Activated CD4-positive, CD25-positive, alpha-beta regulatory T cell treated with anti-CD3 and anti-CD28 coated beads, Interleukin-2, amount 50 U/mL, for 72 hours (primary cell): ENCODE results near the gene MEX3B.

Experiments used
- DNase-seq: peaks from one replicate; pipeline ENCODE4 v3.0.0; 2021

The MEX3B gene

DNA sequence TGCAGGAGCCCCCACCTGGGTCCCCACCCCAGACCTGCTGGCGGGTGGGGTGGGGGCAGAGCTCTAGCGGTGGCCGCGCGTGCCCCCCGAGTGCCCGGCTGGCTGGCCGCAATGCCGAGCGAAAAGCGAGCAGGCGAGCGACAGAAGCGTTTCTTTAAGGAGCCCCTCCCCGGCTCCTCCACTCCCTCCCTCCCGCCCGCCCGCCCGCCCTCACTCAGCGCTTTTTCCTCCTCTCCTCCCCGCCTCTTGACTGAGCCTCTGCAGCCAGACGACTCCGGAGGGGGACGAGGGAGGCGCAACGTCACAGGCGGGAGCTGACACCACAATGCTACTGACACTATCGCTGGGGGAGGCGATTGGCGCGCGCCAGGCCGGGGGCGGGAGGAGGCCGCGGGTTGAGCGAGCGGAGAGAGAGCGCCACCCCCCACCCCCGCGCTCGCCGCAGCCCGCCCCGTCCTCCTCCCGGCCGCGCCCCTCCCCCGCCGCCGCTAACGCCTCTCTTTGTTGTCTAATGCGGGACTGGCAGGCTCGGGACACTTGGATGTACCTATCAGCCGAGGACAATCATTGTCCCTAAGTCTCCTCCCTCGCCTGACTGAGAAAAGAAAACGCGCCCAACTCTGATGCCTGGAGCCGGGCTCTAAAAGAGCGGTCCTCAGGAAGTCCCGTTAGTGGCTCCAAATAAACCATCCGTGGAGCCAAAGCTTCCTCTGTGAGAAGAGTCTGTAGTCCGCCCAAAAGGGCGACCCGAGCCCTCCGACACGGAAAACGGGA, at the start of gene MEX3B:
TSS of gene MEX3B (minus strand) at position 127 of the 774 bp plus-strand sequence. CDS start 313 bp downstream, outside the sequence.
- DNase-seq = peak; percentile 69

DNA sequence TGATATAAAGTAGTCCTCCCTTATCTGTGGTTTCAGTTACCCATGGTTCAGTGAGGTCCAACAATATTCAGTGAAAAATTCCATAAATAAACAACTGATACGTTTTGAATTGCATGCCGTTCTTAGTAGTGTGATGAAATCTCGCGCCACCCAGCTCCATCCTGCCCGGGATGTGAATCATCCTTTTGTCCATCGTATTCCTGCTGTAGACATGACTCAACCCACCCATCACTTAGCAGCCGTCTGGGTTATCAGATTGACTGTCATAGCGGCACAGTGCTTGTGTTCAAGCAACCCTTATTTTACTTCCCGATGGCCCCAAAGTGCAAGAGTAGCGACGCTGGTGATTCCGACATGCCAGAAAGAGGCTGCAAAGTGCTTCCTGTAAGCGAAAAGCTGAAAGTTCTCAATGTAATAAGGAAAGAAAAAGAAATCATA, 48.0 kb upstream of the MEX3B start:
- DNase-seq = no peak

DNA sequence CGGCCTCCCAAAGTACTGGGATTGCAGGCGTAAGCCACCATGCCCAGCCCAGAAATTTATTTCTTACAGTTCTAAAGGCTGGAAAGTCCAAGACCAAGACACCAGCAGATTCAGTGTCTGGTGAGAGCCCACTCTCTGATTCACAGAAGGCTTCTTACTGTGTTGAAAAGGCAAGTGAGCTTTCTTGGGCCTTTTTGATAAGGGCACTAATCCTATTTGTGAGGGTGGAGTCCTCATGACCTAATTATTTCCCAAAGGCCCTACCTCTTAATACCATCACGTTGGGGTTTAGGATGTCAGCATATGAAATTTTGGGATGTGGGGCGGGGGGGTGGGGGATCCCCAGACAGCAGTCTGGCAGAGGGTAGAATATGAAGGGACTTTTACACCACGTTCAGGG, 47.5 kb upstream of the MEX3B start:
- no peak for DNase-seq

DNA sequence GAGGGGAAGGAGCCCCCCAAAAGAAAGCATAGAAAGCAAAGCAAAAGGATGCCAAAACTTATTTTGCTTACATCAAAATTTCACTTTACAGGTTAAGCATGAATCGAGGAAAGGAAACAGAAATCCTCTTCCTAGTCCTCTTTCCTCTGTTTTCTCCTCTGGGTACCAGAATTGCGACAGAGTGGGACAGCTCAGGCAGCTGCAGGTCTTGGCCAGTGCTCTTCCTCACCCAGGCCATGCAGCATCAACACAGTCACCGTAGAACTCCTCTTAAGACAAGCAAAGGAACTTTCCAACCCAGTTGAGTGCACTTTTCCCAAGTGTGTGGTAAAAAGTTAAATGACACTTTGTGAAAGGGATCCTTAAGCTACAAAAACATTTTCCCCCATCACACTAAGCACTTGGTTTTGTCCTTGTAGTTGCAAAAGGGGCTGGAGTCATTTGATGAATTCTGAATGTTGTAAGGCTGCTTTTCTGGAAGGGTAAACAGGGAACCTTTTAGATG, 45.9 kb upstream of the MEX3B start:
- no peak for DNase-seq

DNA sequence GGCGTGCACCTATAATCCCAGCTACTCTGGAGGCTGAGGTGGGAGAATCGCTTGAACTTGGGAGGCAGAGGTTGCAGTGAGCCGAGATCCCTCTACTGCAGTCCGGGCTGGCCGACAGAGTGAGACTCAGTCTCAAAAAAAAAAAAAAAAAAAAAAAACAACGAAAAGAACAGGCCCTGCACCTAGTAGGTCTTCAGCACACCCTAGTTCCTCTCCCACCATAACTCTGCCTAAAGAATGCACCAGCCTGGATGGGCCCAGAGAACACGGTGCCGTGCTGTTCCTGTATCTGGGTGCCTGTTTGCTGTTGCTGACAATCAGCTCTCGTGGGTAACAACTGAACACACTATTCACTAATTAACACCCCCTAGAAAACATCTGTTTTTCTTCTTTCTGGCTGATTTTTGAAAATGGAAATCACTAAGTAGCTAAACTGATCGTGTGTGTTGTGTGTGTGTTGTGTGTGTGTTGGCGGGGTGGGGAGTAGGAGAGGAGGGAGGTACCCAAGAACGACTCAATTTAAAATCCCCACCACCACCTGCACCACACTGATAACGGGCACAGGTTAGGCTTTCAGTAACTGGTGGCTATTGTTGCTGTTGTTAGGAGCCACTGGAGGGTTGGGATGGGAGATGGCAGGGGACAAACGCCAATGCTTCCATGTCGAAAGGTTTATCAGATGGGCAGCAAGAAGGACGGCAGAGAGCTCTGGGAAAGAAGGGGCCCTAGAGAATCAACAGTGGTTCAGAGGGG, 40.6 kb upstream of the MEX3B start:
- no peak for DNase-seq

DNA sequence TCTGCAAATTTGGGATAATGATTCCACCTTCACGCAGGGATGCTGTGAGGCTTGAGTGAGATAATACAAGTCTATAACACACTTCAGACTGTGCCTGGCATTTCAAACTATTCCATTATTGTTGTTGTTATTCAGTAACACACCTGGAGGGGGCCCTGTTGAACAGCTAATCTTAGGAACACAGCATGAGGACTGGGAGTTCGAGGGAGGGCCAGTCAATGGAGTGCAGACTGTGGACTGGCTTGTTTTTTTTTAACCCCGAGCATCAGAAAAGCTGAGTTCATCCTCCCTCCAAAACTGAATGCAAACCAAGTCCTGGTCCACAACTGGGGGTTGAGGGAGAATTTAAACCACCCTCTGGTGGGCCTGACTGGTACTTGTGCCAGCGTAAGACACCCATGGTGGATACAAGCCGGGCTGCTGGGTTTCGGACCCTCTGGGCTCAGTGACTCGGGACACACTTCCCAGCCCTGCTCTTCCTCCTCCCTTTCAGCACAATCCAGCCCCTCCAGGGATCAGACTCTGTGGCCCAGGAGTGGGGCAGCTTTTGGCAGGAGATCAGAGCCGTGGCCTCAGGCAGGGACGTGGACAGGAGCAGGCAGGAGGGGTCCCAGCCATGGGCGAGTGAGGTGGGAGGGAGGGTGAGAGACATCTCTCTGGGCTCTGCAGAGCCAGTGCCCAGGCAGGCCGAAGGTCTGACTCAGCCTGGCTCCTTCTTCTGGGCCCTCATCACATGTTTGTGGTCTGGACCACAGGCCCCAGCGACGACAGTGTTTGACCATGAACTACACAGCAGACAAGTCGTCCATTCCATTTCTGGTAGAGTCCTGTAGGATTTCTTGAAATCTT, 36.3 kb upstream of the MEX3B start:
- no peak for DNase-seq

DNA sequence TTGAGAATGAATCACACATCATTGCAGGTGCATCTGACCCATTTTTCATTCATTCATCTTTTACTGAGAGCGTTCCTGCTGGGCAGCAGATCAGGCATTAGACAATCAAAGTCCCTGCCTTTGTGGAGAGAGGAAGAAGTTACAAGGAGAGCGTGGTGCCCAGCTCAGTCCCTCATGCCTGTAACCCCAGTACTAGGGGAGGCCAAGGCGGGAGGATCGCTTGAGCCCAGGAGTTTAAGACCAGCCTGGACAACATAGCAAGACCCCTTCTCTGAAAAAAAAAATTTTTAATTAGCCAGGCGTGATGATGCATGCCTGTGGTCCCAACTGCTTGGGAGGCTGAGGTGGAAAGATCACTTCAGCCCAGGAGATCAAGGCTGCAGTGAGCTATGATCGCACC, 35.0 kb upstream of the MEX3B start:
- no peak for DNase-seq

DNA sequence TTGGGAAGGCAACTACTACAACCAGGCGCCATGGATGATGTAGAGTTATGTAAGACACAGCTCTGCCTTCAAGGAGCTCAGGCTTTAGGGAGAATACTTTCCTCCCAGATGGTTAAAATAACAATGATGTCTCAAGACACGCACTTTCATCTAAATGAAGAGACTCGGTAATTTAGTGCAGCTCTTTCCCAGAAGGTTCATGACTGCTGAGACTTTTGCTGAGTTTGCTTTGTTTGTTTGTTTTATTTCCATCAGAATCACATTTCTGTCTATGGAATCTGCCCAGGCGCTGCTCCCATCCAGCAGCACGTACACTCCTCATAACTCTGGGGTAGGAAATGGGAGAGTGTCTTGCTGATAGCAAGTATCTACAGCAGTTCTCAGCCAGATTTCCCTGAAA, 33.9 kb upstream of the MEX3B start:
- no peak for DNase-seq

DNA sequence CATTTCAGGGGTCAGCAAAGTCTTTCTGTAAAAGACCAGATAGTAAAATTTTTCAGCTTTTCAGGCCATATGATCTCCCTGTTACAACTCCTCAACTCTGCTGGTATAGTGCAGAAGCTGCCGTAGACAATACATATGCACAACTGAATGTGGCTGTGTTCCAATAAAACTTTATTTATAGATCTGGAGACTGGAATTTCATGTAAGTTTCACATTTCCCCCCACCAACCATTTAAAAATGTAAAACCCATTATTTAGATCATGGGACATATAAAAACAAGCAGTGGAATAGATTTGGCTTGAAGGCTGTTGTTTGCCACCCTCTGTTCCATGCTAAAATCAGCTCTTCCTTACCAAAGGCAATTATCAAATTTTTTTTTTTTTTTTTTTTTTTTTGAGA, 28.8 kb upstream of the MEX3B start:
- DNase-seq = no peak

DNA sequence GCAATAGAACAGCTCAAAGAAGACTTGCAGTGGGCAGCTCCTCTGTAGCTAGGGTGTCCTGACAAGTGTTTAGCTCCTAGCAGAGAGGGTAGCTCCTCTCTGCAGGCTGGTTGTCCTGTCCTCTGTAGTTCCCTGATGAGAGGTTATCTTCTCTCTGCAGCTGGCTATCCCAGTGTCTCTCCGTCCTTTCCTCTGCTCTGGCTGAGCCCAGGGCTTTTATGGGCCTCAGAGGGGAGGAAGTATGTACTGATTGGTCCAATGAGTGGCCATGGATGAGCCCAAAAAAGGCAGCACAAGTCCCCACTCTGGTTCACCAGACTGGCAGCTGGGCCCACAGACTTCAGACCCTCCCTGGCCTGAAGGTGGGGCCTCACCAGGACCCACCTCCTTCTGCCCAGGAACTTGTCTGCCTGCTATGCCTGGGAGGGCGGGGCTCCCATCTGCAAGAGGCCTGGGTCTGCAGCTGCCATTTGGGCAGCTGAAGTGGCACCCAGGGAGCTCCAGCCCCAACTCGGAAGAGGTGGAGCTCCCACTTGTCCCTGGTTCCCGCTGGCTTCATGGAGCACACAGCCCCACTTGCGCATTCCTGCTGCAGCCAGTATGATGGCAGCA, 27.2 kb upstream of the MEX3B start:
- DNase-seq = no peak

DNA sequence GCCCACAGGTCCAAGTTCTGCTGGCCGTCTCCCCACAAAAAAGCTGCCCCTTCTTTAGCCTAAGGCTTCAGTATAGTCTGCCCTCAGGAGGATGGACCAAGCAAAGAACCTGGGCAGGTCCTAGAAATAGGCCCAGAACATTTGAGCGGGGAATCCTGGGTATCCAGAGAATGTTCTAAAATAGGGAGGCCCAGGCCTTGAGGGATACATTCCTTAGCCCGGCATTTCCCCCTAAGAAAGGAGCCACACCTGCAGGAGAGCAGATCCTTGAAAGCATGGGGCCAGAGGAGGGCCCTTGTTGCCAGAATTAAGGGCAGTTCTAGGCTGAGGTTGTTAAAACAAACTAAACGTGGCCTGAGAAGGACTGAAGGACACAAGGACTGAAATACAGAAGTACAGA, 20.6 kb upstream of the MEX3B start:
- DNase-seq = no peak

DNA sequence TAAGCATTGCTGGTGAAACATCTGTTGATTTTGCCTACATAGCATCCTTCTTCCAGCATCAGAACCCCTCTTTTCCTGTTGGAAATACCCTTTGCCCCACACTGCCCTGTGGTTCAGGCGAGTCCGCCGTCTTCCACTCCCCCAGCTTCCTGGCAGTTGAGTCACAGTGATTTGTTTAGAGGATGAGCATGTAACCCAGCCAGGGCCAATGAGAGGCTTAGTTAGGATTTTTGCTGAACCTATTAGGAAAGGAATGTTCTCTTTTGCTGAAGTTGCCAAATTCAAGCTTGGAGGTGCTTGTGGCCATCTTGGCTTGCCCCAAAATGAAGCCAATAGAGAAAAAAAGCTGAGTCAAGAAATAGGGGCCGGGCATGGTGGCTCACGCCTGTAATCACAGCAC, 19.0 kb upstream of the MEX3B start:
- no peak for DNase-seq

DNA sequence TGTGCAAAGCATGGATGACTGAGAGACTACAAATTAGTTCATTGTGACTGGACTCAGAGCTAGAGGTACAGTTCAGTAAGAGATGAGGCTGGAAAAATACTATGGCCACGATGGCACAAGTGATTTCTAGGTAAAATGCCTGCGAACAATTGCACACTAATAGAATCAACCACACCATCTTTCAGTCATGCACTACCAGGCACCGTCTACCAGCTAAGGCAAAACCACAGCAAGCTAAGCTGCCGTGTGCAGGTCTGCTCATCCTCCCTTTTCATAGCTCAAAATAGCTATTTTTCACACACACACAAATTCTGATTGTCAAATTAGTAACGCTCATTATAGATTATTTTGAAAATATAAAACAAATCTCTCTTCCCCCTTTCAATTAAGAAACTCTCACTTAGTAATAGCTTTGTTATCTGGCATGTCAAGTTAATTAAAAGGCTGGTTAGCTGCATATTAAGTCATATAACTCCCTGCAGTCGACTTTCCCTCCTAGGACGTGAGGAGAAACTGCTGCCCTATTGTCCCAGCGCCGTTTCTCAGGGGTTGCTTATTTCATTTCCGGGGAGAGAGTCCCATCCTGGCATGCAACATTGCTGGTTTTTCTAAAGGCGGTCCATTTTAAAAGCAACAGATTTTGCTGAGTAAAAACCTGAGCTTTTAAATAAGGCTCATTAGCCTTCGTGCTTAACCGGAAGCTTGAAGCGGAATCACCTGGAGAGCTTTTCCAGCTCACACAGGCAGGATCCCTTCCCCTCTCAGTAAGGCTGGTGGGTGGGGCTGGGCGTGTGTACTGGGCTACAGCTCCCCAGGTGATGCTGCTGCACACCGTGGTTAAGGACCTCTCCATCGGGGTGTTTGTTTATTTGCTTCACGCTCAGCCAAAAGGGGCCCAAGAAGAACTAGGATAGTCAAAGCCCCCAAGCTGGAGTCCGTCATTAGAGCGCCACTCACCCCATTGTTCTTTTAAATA, 16.9 kb upstream of the MEX3B start:
- DNase-seq = no peak

DNA sequence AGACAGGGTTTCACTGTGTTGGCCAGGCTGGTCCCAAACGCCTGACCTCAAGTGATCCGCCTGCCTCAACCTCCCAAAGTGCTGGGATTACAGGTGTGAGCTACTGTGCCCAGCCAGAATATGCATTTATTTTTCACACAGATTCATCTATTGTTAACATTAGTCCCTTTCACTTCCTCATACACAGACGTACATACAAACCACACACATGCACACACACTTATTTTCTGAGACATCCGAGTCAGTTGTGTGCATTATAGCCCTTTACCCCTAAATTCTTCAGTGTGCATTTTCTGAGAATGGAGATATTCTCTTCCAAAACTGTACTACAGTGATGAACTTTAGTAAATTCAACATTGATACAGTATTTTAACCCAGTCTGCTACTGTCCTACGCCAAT, 15.0 kb upstream of the MEX3B start:
- DNase-seq = no peak

DNA sequence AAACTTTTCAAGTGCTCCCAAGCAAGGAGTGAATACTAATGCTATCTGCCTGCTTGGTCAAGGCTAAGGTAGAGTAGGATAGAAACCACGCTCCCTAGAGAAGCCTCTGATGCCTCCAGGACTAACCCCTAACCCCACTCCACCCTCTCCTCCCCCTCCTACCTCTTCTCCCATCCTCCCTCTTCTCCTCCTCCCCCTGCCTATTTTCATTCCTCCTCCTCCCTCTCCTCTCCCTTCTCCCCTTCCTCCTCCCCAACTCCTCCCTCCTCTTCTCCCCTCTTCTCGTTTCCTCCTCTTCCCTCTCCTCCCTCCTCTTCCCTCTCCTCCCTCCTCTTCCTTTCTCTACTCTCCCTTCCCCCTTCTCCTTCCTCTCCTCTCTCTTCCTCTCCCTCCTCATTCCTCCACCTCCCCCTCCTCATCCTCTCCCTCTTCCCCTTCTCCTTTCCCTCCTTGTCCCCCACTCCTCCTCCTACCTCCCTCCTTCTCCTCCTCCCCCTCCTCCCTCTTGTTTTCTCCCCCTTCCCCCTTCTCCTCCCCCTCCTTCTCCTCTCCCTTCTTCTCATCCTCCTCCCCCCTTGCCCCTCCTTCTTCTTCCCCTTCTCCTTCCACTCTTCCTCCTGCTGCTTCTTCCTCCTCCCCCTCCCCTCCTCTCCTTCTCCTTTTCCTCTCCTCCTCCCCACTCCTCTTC, 12.8 kb upstream of the MEX3B start:
- no peak for DNase-seq

DNA sequence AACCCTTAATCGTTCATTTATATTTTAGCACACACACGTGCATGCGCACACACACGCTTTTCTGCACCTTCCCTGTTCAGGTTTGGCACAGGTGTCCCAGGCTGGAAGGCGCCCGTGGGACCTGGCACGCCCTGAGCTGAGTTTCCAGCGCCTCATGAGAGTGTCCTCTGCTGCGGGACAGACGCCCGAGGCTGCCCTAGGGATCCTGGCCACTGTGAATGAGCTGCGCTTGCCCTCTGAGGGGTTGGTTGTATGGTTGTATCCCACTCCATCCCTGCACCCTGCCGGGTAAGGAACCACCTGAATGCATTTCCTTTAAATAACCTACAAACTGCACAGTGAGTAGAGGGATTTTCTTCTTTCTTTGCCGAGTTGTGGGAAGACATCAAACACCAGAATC, 12.2 kb upstream of the MEX3B start:
- DNase-seq = no peak

DNA sequence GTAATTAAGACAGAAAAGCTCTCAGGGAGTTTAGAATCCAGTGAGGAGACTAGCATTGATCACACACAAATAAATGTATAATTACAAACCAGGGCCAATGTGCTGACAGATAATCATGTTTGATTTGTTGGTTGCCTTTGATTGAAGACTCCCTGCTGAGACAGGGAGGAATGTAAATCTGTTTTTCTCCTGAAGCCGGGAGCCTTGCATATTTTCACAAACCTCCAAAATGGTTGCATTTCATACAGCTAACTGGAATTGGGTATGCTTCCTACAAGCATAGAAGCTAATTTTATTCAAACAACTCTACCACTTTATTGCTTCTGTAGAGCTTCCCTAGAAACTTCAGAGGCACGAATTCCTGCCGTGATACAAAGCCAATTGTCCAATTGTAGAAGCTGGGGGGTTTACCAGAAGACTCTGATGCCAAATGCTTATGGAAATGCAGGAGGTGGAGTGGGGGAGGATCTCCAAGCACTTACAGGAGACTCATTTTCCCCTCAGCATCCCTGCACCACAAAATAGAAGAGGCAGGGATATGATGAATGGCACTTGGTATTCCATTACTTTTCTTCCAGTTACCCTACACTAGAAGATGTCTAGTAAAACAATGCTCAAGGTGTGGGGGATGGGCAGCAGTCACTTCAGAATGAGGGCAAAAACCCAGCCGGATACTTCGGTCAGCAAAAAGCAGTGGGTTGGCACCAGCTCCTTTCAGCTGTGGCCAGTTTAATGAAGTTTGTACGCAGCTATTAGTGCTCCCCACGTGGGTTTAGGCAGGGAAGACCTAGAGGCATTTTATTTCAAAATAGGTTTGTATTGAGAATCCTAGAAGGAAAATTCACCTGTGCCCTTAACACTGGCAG, 11.4 kb upstream of the MEX3B start:
- DNase-seq = no peak

DNA sequence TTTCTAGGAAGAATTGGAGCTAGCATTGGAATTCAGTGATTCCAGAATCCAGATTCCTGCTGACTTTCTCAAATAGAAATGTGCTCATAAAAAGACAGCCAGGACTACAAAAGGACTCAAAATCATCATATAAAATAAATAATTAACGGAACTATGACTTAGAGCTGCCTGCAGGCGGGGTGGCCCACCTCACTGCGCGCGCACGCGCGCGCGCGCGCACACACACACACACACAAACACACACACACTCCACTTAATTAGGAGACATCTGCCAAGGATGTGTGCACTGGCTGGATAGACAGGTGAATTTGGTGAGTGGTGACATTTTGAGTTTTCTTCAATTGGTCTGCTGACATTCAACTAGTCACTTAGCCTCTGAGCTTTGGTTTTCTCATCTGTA, 6.9 kb upstream of the MEX3B start:
- DNase-seq = no peak

DNA sequence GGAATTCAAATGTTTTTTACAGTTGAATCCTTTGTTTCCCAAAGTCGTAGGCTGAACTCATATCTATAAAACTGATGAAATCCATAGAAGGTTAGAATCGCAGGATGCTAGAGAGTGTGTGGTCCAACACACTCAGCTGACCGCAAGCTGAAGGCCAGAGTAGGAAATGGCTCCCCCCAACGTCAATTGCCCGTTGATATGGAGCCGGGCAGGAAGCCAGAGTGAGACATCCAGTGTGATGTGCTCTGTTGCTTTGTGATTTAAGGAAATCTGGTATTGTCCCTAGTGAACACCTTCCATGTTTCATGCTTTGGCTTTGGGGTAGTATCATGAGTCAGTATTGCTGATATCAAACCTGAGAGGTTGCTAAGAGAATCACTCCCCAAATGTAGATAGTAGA, 5.8 kb upstream of the MEX3B start:
- no peak for DNase-seq

DNA sequence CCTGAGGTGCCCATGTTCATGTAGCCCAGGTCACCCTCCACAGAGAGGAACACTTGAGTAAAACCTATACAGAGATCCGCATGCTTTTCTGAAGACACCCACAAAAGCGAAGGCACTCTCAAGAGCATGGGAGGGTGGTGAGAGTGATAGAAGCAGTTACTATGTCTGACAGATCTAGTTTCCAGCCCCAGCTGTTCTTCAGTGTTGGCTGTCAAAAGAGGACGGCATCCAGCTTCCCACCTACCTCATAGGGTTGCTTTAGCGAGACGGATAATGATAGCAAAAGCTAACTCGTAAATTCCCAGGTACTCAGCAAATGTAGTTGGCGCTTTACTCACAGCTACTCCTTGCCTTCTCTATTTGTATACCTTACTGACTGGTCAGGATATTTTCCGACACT, 3.0 kb upstream of the MEX3B start:
- no peak for DNase-seq
